ENCODE results near the gene DIP2B. TPM values are rescaled to one million over a fixed set of nuclear protein-coding genes. Genes with fewer than 3 reads are reported as not detected.
"Not testable (repeated sequence)": the region's sequence is repeated elsewhere in the genome, so short reads cannot be mapped to it uniquely, and the experiment has no call there.

The DIP2B gene
- total RNA-seq, 1 experiment from 2014 or later = 3.4 TPM

- Histone ChIP-seq H3K9me3 (no peaks in the 10 kb centered on the region), H3K27me3 (no peaks in the 10 kb centered on the region), H3K4me3 (no peak overlapping the region), H3K36me3 (no peaks in the 10 kb centered on the region; the same call in 1 of the 2 replicates)
- no peak for DNase-seq
Observed at GRCh38 chr12:50508970-50509663, 4.3 kb downstream of the DIP2B start.

GRCh38 chr12:50514526-50515276, 9.9 kb downstream of the DIP2B start:
- no peaks in the 10 kb centered on the region for H3K27me3 ChIP-seq
- DNase-seq = no peak

GRCh38 chr12:50515587-50515986, 10.8 kb downstream of the DIP2B start:
- Histone ChIP-seq H3K27me3 (no peaks in the 10 kb centered on the region), H3K36me3 (no peaks in the 10 kb centered on the region), H3K4me3 (no peak overlapping the region), H3K9me3 (no peaks in the 10 kb centered on the region)
- no peak for DNase-seq

More at GRCh38 chr12:50514526-50515276, 9.9 kb downstream of the DIP2B start:
- no peak overlapping the region for H3K4me3 ChIP-seq
- no peaks in the 10 kb centered on the region for H3K9me3 ChIP-seq
- H3K36me3 ChIP-seq = no peaks in the 10 kb centered on the region

- Histone ChIP-seq H3K27me3 (no peaks in the 10 kb centered on the region), H3K9me3 (no peaks in the 10 kb centered on the region), H3K36me3 (no peaks in the 10 kb centered on the region), H3K4me3 (no peak overlapping the region)
- DNase-seq = no peak
Observed at GRCh38 chr12:50517421-50518048, 12.8 kb downstream of the DIP2B start.

- Histone ChIP-seq H3K4me3 (no peak overlapping the region), H3K9me3 (no peaks in the 10 kb centered on the region), H3K27me3 (no peaks in the 10 kb centered on the region), H3K36me3 (no peaks in the 10 kb centered on the region)
- DNase-seq = no peak
Observed at GRCh38 chr12:50518090-50518489, 13.3 kb downstream of the DIP2B start.

GRCh38 chr12:50519353-50519752, 14.6 kb downstream of the DIP2B start:
- Histone ChIP-seq H3K4me3 (no peak overlapping the region), H3K9me3 (no peaks in the 10 kb centered on the region), H3K36me3 (no peaks in the 10 kb centered on the region), H3K27me3 (no peaks in the 10 kb centered on the region)
- no peak for DNase-seq

GRCh38 chr12:50520416-50521207, 15.8 kb downstream of the DIP2B start:
- no peak overlapping the region for H3K4me3 ChIP-seq
- no peak for DNase-seq
- no peaks in the 10 kb centered on the region for H3K9me3 ChIP-seq
- no peaks in the 10 kb centered on the region for H3K27me3 ChIP-seq
- no peaks in the 10 kb centered on the region for H3K36me3 ChIP-seq

- H3K36me3 ChIP-seq, H3K9me3 ChIP-seq, H3K27me3 ChIP-seq, H3K4me3 ChIP-seq, DNase-seq: not testable (repeated sequence)
Observed at GRCh38 chr12:50521781-50522180, 17.0 kb downstream of the DIP2B start.

- Histone ChIP-seq H3K36me3 (no peaks in the 10 kb centered on the region; the same call in 1 of the 2 replicates), H3K9me3 (no peaks in the 10 kb centered on the region), H3K4me3 (no peak overlapping the region)
Observed at GRCh38 chr12:50523772-50524171, 19.0 kb downstream of the DIP2B start.

GRCh38 chr12:50524621-50525020, 19.8 kb downstream of the DIP2B start:
- no peak for DNase-seq
- H3K27me3 ChIP-seq = no peaks in the 10 kb centered on the region
- no peaks in the 10 kb centered on the region; the same call in 1 of the 2 replicates for H3K36me3 ChIP-seq
- H3K4me3 ChIP-seq = no peak overlapping the region
- no peaks in the 10 kb centered on the region for H3K9me3 ChIP-seq

More at GRCh38 chr12:50523772-50524171, 19.0 kb downstream of the DIP2B start:
- no peak for DNase-seq
- H3K27me3 ChIP-seq = no peaks in the 10 kb centered on the region

GRCh38 chr12:50525422-50525821, 20.6 kb downstream of the DIP2B start:
- Histone ChIP-seq H3K36me3 (no peaks in the 10 kb centered on the region; the same call in 1 of the 2 replicates), H3K4me3 (no peak overlapping the region), H3K27me3 (no peaks in the 10 kb centered on the region), H3K9me3 (no peaks in the 10 kb centered on the region)
- no peak for DNase-seq

GRCh38 chr12:50527359-50527726, 22.6 kb downstream of the DIP2B start:
- DNase-seq = no peak
- Histone ChIP-seq H3K9me3 (no peaks in the 10 kb centered on the region), H3K4me3 (no peak overlapping the region), H3K36me3 (no peaks in the 10 kb centered on the region; the same call in 1 of the 2 replicates), H3K27me3 (no peaks in the 10 kb centered on the region)

GRCh38 chr12:50528800-50529199, 24.0 kb downstream of the DIP2B start:
- no peak for DNase-seq
- H3K36me3 ChIP-seq = no peaks in the 10 kb centered on the region; the same call in 1 of the 2 replicates

GRCh38 chr12:50529345-50529744, 24.6 kb downstream of the DIP2B start:
- Histone ChIP-seq H3K27me3 (no peaks in the 10 kb centered on the region), H3K9me3 (no peaks in the 10 kb centered on the region), H3K4me3 (no peak overlapping the region), H3K36me3 (no peaks in the 10 kb centered on the region; the same call in 1 of the 2 replicates)
- DNase-seq = no peak

More at GRCh38 chr12:50528800-50529199, 24.0 kb downstream of the DIP2B start:
- no peaks in the 10 kb centered on the region for H3K9me3 ChIP-seq
- no peak overlapping the region for H3K4me3 ChIP-seq
- H3K27me3 ChIP-seq = no peaks in the 10 kb centered on the region

- Histone ChIP-seq H3K36me3 (no peaks in the 10 kb centered on the region; the same call in 1 of the 2 replicates), H3K4me3 (no peak overlapping the region), H3K9me3 (no peaks in the 10 kb centered on the region), H3K27me3 (no peaks in the 10 kb centered on the region)
- no peak for DNase-seq
Observed at GRCh38 chr12:50530532-50530931, 25.7 kb downstream of the DIP2B start.

- DNase-seq = no peak
- H3K9me3 ChIP-seq = no peaks in the 10 kb centered on the region
- no peaks in the 10 kb centered on the region for H3K27me3 ChIP-seq
- no peak overlapping the region for H3K4me3 ChIP-seq
- no peaks in the 10 kb centered on the region for H3K36me3 ChIP-seq
Observed at GRCh38 chr12:50533203-50533584, 28.4 kb downstream of the DIP2B start.

GRCh38 chr12:50533971-50534370, 29.2 kb downstream of the DIP2B start:
- no peak overlapping the region for H3K4me3 ChIP-seq
- no peak for DNase-seq
- H3K36me3 ChIP-seq = no peaks in the 10 kb centered on the region
- H3K9me3 ChIP-seq = no peaks in the 10 kb centered on the region
- no peaks in the 10 kb centered on the region for H3K27me3 ChIP-seq

Measured in MG63 (cell line).